ENCODE data around the gene JAKMIP2. TPM values are rescaled to one million over a fixed set of nuclear protein-coding genes. Genes with fewer than 3 reads are reported as not detected.

Gene JAKMIP2
- total RNA-seq, 1 experiment from 2014 or later: not detected

- intact Hi-C loops (cut with micrococcal nuclease; ENCODE audit: unreplicated experiment): loop anchor here (1.0 to 5.0 kb wide), 3 partner anchors 44 to 304 kb away; no protein-coding TSS in a partner anchor
Measured at GRCh38 chr5:147628058-147628895, 154.3 kb downstream of the JAKMIP2 start.

GRCh38 chr5:147626464-147626863 lies 156.1 kb downstream of the JAKMIP2 start:
- in situ Hi-C loops (cut with HindIII; ENCODE audit: low pct_unique_long_range_greater_than_20kb, low sequenced_read_pairs) (no loop called here), intact Hi-C loops (cut with micrococcal nuclease; ENCODE audit: unreplicated experiment) (loop anchor here (5.0 kb wide), 2 partner anchors 46 to 306 kb away; no protein-coding TSS in a partner anchor)
- CTCF ChIA-PET: no interaction called here
- Histone ChIP-seq H3K27me3 (ENCODE audit: control insufficient read depth, insufficient read depth, low read length) (no peaks in the 10 kb centered on the region), H3K36me3 (ENCODE audit: control insufficient read depth, insufficient read depth, low read length) (no peaks in the 10 kb centered on the region), H3K4me3 (ENCODE audit: low read depth in 2 of 2, low read length in 2 of 2) (no peak overlapping the region), H3K4me1 (ENCODE audit: control insufficient read depth, insufficient read depth, low read length) (no peaks in the 10 kb centered on the region), H3K9me3 (ENCODE audit: control insufficient read depth, insufficient read depth, low read depth, low read length) (no peaks in the 10 kb centered on the region), H3K27ac (ENCODE audit: low read length) (no peak overlapping the region)
- BruUV-seq (replicated peaks): no TSS peak
- TF ChIP-seq TCF7L2 (IDR thresholded peaks at IDR 0.05; ENCODE audit: low read depth, low read length) (no peak), CTCF (IDR thresholded peaks at IDR 0.05) (no peak), SIN3A (IDR thresholded peaks at IDR 0.05; ENCODE audit: borderline replicate concordance, insufficient read depth, low read depth, low read length) (no peak), POLR2AphosphoS5 (IDR thresholded peaks at IDR 0.05; ENCODE audit: low read depth, low read length) (no peak)
- TF ChIP-seq, protein P1, sequence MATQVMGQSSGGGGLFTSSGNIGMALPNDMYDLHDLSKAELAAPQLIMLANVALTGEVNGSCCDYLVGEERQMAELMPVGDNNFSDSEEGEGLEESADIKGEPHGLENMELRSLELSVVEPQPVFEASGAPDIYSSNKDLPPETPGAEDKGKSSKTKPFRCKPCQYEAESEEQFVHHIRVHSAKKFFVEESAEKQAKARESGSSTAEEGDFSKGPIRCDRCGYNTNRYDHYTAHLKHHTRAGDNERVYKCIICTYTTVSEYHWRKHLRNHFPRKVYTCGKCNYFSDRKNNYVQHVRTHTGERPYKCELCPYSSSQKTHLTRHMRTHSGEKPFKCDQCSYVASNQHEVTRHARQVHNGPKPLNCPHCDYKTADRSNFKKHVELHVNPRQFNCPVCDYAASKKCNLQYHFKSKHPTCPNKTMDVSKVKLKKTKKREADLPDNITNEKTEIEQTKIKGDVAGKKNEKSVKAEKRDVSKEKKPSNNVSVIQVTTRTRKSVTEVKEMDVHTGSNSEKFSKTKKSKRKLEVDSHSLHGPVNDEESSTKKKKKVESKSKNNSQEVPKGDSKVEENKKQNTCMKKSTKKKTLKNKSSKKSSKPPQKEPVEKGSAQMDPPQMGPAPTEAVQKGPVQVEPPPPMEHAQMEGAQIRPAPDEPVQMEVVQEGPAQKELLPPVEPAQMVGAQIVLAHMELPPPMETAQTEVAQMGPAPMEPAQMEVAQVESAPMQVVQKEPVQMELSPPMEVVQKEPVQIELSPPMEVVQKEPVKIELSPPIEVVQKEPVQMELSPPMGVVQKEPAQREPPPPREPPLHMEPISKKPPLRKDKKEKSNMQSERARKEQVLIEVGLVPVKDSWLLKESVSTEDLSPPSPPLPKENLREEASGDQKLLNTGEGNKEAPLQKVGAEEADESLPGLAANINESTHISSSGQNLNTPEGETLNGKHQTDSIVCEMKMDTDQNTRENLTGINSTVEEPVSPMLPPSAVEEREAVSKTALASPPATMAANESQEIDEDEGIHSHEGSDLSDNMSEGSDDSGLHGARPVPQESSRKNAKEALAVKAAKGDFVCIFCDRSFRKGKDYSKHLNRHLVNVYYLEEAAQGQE (IDR thresholded peaks at IDR 0.05; ENCODE audit: insufficient read depth in 1 of 2, low read depth in 2 of 2, low read length in 1 of 2): no peak
- DNase-seq (ENCODE audit: low read depth, low spot score) (no peak), ATAC-seq (no peak)
- POLR2A ChIA-PET: no interaction called here

More at GRCh38 chr5:147628058-147628895, 154.3 kb downstream of the JAKMIP2 start:
- CTCF ChIA-PET: interaction anchor here (0.5 to 1.6 kb wide), 6 partner anchors 91 to 1503 kb away, joined by 3 to 12 read pairs (median 4); no protein-coding TSS in a partner anchor
- Histone ChIP-seq H3K4me1 (ENCODE audit: control insufficient read depth, insufficient read depth, low read length) (no peaks in the 10 kb centered on the region), H3K4me3 (ENCODE audit: low read depth in 2 of 2, low read length in 2 of 2) (no peak overlapping the region), H3K36me3 (ENCODE audit: control insufficient read depth, insufficient read depth, low read length) (no peaks in the 10 kb centered on the region), H3K27me3 (ENCODE audit: control insufficient read depth, insufficient read depth, low read length) (no peaks in the 10 kb centered on the region), H3K9me3 (ENCODE audit: control insufficient read depth, insufficient read depth, low read depth, low read length) (no peaks in the 10 kb centered on the region), H3K27ac (ENCODE audit: low read length) (no peak overlapping the region)
- in situ Hi-C loops (cut with HindIII; ENCODE audit: low pct_unique_long_range_greater_than_20kb, low sequenced_read_pairs): no loop called here
- no TSS peak for BruUV-seq (replicated peaks)
- TF ChIP-seq CTCF (IDR thresholded peaks at IDR 0.05) (peak; percentile 83), SIN3A (IDR thresholded peaks at IDR 0.05; ENCODE audit: borderline replicate concordance, insufficient read depth, low read depth, low read length) (no peak), TCF7L2 (IDR thresholded peaks at IDR 0.05; ENCODE audit: low read depth, low read length) (no peak), POLR2AphosphoS5 (IDR thresholded peaks at IDR 0.05; ENCODE audit: low read depth, low read length) (no peak)
- TF ChIP-seq, protein P1 (IDR thresholded peaks at IDR 0.05; ENCODE audit: insufficient read depth in 1 of 2, low read depth in 2 of 2, low read length in 1 of 2): no peak
- ATAC-seq (peak; percentile 95), DNase-seq (ENCODE audit: low read depth, low spot score) (peak; percentile 53)
- POLR2A ChIA-PET: no interaction called here

Data from Panc1 (cell line).